ENCODE data around the gene CDC42.

DNA sequence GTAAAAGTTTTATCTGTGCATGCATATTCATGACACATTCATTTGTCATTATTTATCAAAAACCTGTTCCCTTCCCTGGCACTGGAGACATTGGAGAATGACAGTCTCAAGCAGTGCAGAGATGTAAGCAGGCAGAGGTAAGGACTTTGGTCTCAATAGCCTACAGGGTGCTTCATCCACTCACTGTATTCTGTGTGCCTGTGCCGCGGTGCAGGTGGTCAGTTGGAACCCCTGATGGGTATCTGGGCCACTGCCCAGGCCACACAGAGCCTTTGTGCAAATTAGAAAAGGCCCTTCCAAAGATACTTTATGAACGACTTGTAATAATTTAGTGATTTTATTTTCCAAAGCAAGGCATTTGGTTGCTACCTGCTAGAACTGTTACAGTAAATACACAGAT is 44.0 kb downstream of the CDC42 start:
- TF ChIP-seq EZH2 (IDR thresholded peaks at IDR 0.05; ENCODE audit: low read depth, unreplicated experiment): no peak
- no peak for TF ChIP-seq POLR2AphosphoS5 (IDR thresholded peaks at IDR 0.05; ENCODE audit: low read depth)
